Retina (tissue), 1 donor: ENCODE results near the gene LARGE1.
"Not testable (repeated sequence)": the region's sequence is repeated elsewhere in the genome, so short reads cannot be mapped to it uniquely, and the experiment has no call there.

Source experiments
- DNase-seq: peaks from one replicate; pipeline ENCODE4 v3.0.0-alpha.2; 2016

Gene LARGE1

GRCh38 chr22:33400061-33400840, 520.0 kb downstream of the LARGE1 start:
- DNase-seq = no peak

- no peak for DNase-seq
Measured at GRCh38 chr22:33397381-33397907, 522.8 kb downstream of the LARGE1 start.

GRCh38 chr22:33393432-33393831, 526.8 kb downstream of the LARGE1 start:
- DNase-seq = no peak

- DNase-seq = no peak
Measured at GRCh38 chr22:33391298-33391697, 529.0 kb downstream of the LARGE1 start.

- no peak for DNase-seq
Measured at GRCh38 chr22:33389936-33390335, 530.3 kb downstream of the LARGE1 start.

GRCh38 chr22:33386270-33386669, 534.0 kb downstream of the LARGE1 start:
- no peak for DNase-seq

- no peak for DNase-seq
Measured at GRCh38 chr22:33385611-33386010, 534.7 kb downstream of the LARGE1 start.

GRCh38 chr22:33382436-33382835, 537.8 kb downstream of the LARGE1 start:
- DNase-seq = no peak

GRCh38 chr22:33381531-33382406, 538.5 kb downstream of the LARGE1 start:
- no peak for DNase-seq

GRCh38 chr22:33380789-33381530, 539.3 kb downstream of the LARGE1 start:
- DNase-seq = no peak

GRCh38 chr22:33379836-33380235, 540.4 kb downstream of the LARGE1 start:
- no peak for DNase-seq

- DNase-seq = no peak
Measured at GRCh38 chr22:33372875-33373274, 547.4 kb downstream of the LARGE1 start.

GRCh38 chr22:33363256-33363655, 557.0 kb downstream of the LARGE1 start:
- DNase-seq = not testable (repeated sequence)

GRCh38 chr22:33362702-33363101, 557.6 kb downstream of the LARGE1 start:
- no peak for DNase-seq

- DNase-seq = no peak
Measured at GRCh38 chr22:33361581-33361980, 558.7 kb downstream of the LARGE1 start.

- no peak for DNase-seq
Measured at GRCh38 chr22:33357981-33358399, 562.3 kb downstream of the LARGE1 start.

GRCh38 chr22:33354928-33355327, 565.3 kb downstream of the LARGE1 start:
- DNase-seq = no peak

- no peak for DNase-seq
Measured at GRCh38 chr22:33353502-33353901, 566.8 kb downstream of the LARGE1 start.

GRCh38 chr22:33352768-33353167, 567.5 kb downstream of the LARGE1 start:
- DNase-seq = no peak

GRCh38 chr22:33350961-33351360, 569.3 kb downstream of the LARGE1 start:
- no peak for DNase-seq

GRCh38 chr22:33350491-33350890, 569.8 kb downstream of the LARGE1 start:
- DNase-seq = no peak

GRCh38 chr22:33347002-33347401, 573.3 kb downstream of the LARGE1 start:
- DNase-seq = no peak

GRCh38 chr22:33341611-33342010, 578.7 kb downstream of the LARGE1 start:
- no peak for DNase-seq
